Esophagus muscularis mucosa (tissue), 4 donors: ENCODE measurements around the gene SLC6A19. TPM values are rescaled to one million over a fixed set of nuclear protein-coding genes. Genes with fewer than 3 reads are reported as not detected.

Experiments
- DNase-seq: peaks from one replicate; pipeline ENCODE4 v3.0.0-alpha.2; 2017; ENCODE audit errors: extremely low spot score
- H3K27ac ChIP-seq, 4 donors: fragments of 200-600 bp; sonication (generic); replicated peaks in 1 of 4; 1 replicate in 3 of 4; 2 replicates in 1 of 4; pipeline ENCODE4 v1.5.1; 2016 to 2019; ENCODE audit warnings: mild to moderate bottlenecking in 1 of 4
- H3K27me3 ChIP-seq, 4 donors: fragments of 200-600 bp; sonication (generic); one replicate each; pipeline versions ENCODE4 v1.5.1 to v1.6.0; 2016 to 2019
- H3K36me3 ChIP-seq, 4 donors: fragments of 200-600 bp; sonication (generic); one replicate each; pipeline ENCODE4 v1.5.1; 2016 to 2019
- H3K4me1 ChIP-seq, 4 donors: fragments of 200-600 bp; sonication (generic); one replicate each; pipeline ENCODE4 v1.5.1; 2016 to 2019
- H3K4me3 ChIP-seq, 4 donors: fragments of 200-600 bp; sonication (generic); 1 replicate in 2 of 4; 2 replicates in 2 of 4; pipeline ENCODE4 v1.5.1; 2016 to 2019; ENCODE audit warnings: mild to moderate bottlenecking in 4 of 4, moderate library complexity in 1 of 4
- H3K9me3 ChIP-seq, 4 donors: fragments of 200-600 bp; sonication (generic); 1 replicate in 3 of 4; 2 replicates in 1 of 4; pipeline ENCODE4 v1.5.1; 2016 to 2019
- EP300 ChIP-seq: sonication (generic); formaldehyde crosslinking; IDR thresholded peaks from one replicate; pipeline ENCODE4 v1.6.1; 2017; ENCODE audit warnings: antibody characterized with exemption
- POLR2A ChIP-seq: fragments of 450-650 bp; IDR thresholded peaks from one replicate; pipeline ENCODE4 v1.6.1; 2017; ENCODE audit warnings: antibody characterized with exemption, moderate library complexity, mild to moderate bottlenecking, low read depth
- POLR2AphosphoS5 ChIP-seq, 2 donors: sonication (generic); formaldehyde crosslinking; IDR thresholded peaks; one replicate each; pipeline ENCODE4 v1.6.1; 2017; ENCODE audit warnings: antibody characterized with exemption in 2 of 2
- WGBS: methylation state at CpG from one replicate; pipeline ENCODE4 v1.1.5; 2018; 5-methylcytosine and 5-hydroxymethylcytosine counted together
- intact Hi-C: fragments of 100-400 bp; cut with DNase I; formaldehyde crosslinking; loops from one replicate; pipeline ENCODE4 v1.15.1; 2023
- total RNA-seq, 4 donors: library from RNA; depleted of rRNA; stranded (reverse); fragments of >200 nt; gene quantifications; one replicate each; pipeline versions ENCODE4 v1.1.0 to v1.2.1, GENCODE V29; 2016
- TF ChIP-seq, protein P1 (sequence below), 3 experiments: fragments of 200-600 bp in 2 of 3; fragments of 450-650 bp in 1 of 3; sonication (generic) in 2 of 3; IDR thresholded peaks; one replicate each; pipeline ENCODE4 v1.5.1; 2017 to 2019; ENCODE audit warnings: antibody characterized with exemption in 3 of 3, mild to moderate bottlenecking in 2 of 3, moderate library complexity in 1 of 3

SLC6A19 gene
- total RNA-seq, 4 donors from 2014 or later, result not detected

DNA sequence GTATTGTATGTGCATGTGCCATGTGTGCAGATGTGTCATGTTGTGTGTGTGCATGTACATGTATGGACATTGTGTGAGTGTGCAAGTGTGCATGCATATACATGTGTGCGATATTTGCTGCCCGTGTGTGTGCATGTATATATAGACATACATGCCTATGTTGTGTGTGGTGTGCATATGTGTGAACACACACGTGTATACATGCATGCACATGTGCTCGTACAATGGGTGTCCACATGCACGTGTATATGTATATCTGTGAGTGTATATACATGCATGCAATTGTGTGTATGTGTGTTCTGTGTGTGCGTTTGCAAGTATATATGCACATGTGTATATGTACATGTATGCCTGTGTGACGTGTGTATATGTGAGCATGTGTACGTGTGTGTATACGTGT is 20.8 kb downstream of the SLC6A19 start:
- WGBS, result 92% methylated on average over 9 of the region's 9 CpGs
- TF ChIP-seq, protein P1, sequence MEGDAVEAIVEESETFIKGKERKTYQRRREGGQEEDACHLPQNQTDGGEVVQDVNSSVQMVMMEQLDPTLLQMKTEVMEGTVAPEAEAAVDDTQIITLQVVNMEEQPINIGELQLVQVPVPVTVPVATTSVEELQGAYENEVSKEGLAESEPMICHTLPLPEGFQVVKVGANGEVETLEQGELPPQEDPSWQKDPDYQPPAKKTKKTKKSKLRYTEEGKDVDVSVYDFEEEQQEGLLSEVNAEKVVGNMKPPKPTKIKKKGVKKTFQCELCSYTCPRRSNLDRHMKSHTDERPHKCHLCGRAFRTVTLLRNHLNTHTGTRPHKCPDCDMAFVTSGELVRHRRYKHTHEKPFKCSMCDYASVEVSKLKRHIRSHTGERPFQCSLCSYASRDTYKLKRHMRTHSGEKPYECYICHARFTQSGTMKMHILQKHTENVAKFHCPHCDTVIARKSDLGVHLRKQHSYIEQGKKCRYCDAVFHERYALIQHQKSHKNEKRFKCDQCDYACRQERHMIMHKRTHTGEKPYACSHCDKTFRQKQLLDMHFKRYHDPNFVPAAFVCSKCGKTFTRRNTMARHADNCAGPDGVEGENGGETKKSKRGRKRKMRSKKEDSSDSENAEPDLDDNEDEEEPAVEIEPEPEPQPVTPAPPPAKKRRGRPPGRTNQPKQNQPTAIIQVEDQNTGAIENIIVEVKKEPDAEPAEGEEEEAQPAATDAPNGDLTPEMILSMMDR (IDR thresholded peaks at IDR 0.05), result no peak
- TF ChIP-seq EP300, result no peak
- no peak for TF ChIP-seq POLR2AphosphoS5 (IDR thresholded peaks at IDR 0.05)
- DNase-seq, result no peak
- Histone ChIP-seq H3K36me3 (no peaks in the 10 kb centered on the region), H3K27me3 (peaks cover 0 to 73% (median 0%) of the 10 kb centered on the region in 4 donors), H3K4me1 (no peaks in the 10 kb centered on the region), H3K4me3 (no peak overlapping the region), H3K27ac (no peak overlapping the region), H3K9me3 (no peaks in the 10 kb centered on the region)
- intact Hi-C loops, result no loop called here

DNA sequence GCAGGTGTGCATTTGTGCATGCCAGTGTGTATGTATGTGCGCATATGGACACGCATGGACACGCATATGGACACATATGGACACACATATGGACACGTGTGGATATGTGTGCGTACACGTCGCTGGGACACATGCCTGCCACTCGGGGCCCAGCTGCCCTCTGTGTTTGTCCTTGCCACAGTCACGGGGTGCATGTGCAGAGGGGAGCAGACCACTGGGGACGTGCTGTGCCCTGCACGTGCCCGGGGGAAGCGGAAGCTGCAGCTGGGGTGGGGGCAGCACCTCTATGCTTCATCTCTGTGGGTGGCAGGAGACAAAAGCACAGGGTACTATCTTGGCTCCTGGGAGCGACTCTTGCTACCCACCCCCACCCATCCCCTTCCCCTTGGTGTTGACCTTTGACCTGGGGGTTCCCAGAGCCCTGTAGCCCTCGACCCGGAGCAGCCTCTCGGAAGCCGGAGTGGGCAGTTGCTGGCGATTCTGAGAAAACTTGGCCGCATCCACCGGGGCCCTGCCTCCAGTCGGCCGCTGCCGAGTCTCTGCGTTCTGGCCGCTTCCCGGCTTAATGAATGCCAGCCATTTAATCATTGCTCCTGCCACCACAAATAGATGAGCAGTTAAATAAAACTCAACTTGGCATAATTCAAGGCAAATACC is 21.4 kb downstream of the SLC6A19 start:
- H3K4me3 ChIP-seq, result no peak overlapping the region
- TF ChIP-seq POLR2AphosphoS5 (IDR thresholded peaks at IDR 0.05) (no peak), POLR2A (no peak)
- no peaks in the 10 kb centered on the region for H3K36me3 ChIP-seq
- no peaks in the 10 kb centered on the region for H3K9me3 ChIP-seq
- H3K27ac ChIP-seq, result no peak overlapping the region
- WGBS, result 86% methylated on average over 14 of the region's 27 CpGs
- no peak for DNase-seq
- H3K4me1 ChIP-seq, result no peaks in the 10 kb centered on the region
- H3K27me3 ChIP-seq, result peaks cover 0 to 71% (median 0%) of the 10 kb centered on the region in 4 donors
- intact Hi-C loops, result no loop called here

DNA sequence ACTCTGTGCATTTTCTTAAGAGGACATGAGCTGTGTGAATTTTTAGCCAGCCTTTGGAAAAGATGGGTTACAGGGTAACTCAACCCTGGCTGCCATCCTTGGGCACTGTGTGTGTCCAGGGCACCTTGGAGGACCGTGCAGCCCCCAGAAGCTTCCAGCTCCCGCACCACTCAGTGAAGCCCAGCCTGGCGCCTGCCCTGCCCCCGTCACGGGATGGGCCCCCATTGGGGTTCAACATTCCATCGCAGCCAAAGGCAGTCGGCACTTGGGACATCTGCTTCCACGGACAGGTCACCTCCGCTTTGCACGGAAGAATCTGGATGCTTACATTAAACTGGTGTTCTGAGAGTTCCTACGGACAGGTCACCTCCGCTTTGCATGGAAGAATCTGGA is 21.9 kb downstream of the SLC6A19 start:
- intact Hi-C loops, result no loop called here
- Histone ChIP-seq H3K9me3 (no peaks in the 10 kb centered on the region), H3K36me3 (no peaks in the 10 kb centered on the region), H3K27ac (no peak overlapping the region), H3K27me3 (peaks cover 0 to 71% (median 0%) of the 10 kb centered on the region in 4 donors), H3K4me3 (no peak overlapping the region), H3K4me1 (no peaks in the 10 kb centered on the region)
- no peak for TF ChIP-seq POLR2A
- no peak for TF ChIP-seq EP300
- TF ChIP-seq POLR2AphosphoS5 (IDR thresholded peaks at IDR 0.05), result no peak
- TF ChIP-seq, protein P1 (IDR thresholded peaks at IDR 0.05), result no peak
- WGBS, result 65% methylated on average over 12 of the region's 12 CpGs
- DNase-seq, result no peak

DNA sequence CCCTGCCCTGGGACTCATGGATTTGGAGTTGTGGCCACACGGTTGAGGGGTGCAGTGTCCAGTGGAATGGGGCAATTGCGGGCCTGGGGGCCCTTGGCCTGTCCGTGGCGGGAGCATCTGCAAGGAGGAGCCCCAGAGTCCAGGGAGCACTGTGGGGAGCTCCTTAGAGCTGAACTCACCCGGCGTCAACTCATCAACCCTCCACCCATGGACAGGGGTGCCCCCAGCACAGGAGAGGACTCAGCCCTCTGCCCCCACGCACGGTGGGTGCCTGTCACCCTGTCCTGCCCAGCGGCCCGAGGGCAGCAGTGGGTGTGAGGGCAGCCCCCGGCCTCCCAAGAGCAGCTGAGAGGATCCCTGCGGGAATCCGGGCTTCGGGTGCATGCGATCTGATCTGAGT is 23.2 kb downstream of the SLC6A19 start:
- no peak overlapping the region for H3K4me3 ChIP-seq
- no peak for DNase-seq
- WGBS, result 84% methylated on average over 15 of the region's 15 CpGs
- H3K27me3 ChIP-seq, result peaks cover 0 to 71% (median 0%) of the 10 kb centered on the region in 4 donors
- no peaks in the 10 kb centered on the region for H3K4me1 ChIP-seq
- TF ChIP-seq, protein P1 (IDR thresholded peaks at IDR 0.05), result no peak
- TF ChIP-seq POLR2A (no peak), POLR2AphosphoS5 (IDR thresholded peaks at IDR 0.05) (no peak), EP300 (no peak)
- no peaks in the 10 kb centered on the region for H3K9me3 ChIP-seq
- H3K36me3 ChIP-seq, result no peaks in the 10 kb centered on the region
- intact Hi-C loops, result no loop called here
- no peak overlapping the region for H3K27ac ChIP-seq

DNA sequence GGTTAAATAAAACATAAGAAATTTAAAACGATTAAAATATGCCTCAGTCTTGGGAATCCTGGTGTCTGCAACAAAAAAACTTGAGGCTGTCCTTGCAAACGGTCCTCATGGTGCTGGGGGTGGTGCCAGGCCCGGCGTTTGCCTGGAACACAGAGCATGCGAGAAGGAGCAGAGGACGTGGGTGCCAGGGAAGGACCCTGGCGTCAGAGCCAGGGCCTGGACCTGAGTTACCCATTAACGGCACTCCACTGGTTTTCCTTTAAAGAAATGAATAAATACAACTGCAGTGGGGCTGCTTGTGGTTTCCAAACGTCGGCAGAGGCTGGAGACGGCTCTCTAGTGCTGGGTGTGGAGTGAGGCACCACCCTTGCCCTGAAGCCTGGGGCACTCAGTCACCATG is 23.7 kb downstream of the SLC6A19 start, which contains the start of gene SLC6A18:
Gene SLC6A18, plus strand, starts transcription at position 301 of the 400 bp plus-strand sequence. Its CDS starts 97 bp downstream, at position 398.
- H3K27me3 ChIP-seq, result peaks cover 0 to 74% (median 0%) of the 10 kb centered on the region in 4 donors
- 75% methylated on average over 11 of the region's 11 CpGs for WGBS

More for the DNA sequence above, 23.7 kb downstream of the SLC6A19 start, which contains the start of gene SLC6A18:
- H3K27ac ChIP-seq, result no peak within 1 kb of the TSS
- no peak within 1 kb of the TSS for H3K4me3 ChIP-seq
- H3K4me1 ChIP-seq, result no peaks in the 10 kb centered on the region
- H3K36me3 ChIP-seq, result no peaks in the 10 kb centered on the region
- no peaks in the 10 kb centered on the region for H3K9me3 ChIP-seq
- DNase-seq, result no peak
- TF ChIP-seq POLR2AphosphoS5 (IDR thresholded peaks at IDR 0.05), result no peak
- TF ChIP-seq EP300, result no peak
- TF ChIP-seq, protein P1 (IDR thresholded peaks at IDR 0.05), result no peak
- TF ChIP-seq POLR2A, result no peak
- intact Hi-C loops, result no loop called here
